Stimulated activated CD4-positive, alpha-beta T cell treated with anti-CD3 and anti-CD28 coated beads, Interleukin-12 subunit alpha, Interleukin-12 subunit beta, amount 100 ng/mL, for 4 hours (primary cell): ENCODE results near the gene CCR9.

ENCODE experiments used
- DNase-seq: peaks from one replicate; pipeline ENCODE4 v3.0.0-alpha.2; 2020

CCR9 gene

GRCh38 chr3:45873638-45874037 is 12.7 kb upstream of the CCR9 start:
- DNase-seq = no peak

- no peak for DNase-seq
Measured at GRCh38 chr3:45874677-45875346, 11.5 kb upstream of the CCR9 start.

- no peak for DNase-seq
Measured at GRCh38 chr3:45878124-45878523, 8.2 kb upstream of the CCR9 start.

GRCh38 chr3:45880725-45881077 is 5.6 kb upstream of the CCR9 start:
- DNase-seq = no peak

GRCh38 chr3:45881078-45882022 is 5.0 kb upstream of the CCR9 start:
- no peak for DNase-seq

- no peak for DNase-seq
Measured at GRCh38 chr3:45884368-45885201, 1.8 kb upstream of the CCR9 start.

GRCh38 chr3:45887285-45887684 is 942 bp downstream of the CCR9 start:
- DNase-seq = no peak

- DNase-seq = no peak
Measured at GRCh38 chr3:45887759-45888511, 1.6 kb downstream of the CCR9 start.

- DNase-seq = no peak
Measured at GRCh38 chr3:45889337-45889736, 3.0 kb downstream of the CCR9 start.

- no peak for DNase-seq
Measured at GRCh38 chr3:45890405-45890804, 4.1 kb downstream of the CCR9 start.

GRCh38 chr3:45892161-45892560 is 5.8 kb downstream of the CCR9 start:
- no peak for DNase-seq

GRCh38 chr3:45894015-45894414 is 7.7 kb downstream of the CCR9 start:
- no peak for DNase-seq

GRCh38 chr3:45895686-45896468 is 9.5 kb downstream of the CCR9 start:
- DNase-seq = no peak

GRCh38 chr3:45896956-45897355 is 10.6 kb downstream of the CCR9 start:
- DNase-seq = no peak

- DNase-seq = no peak
Measured at GRCh38 chr3:45904931-45905330, 18.6 kb downstream of the CCR9 start.

- DNase-seq = no peak
Measured at GRCh38 chr3:45905755-45906154, 19.4 kb downstream of the CCR9 start.

GRCh38 chr3:45906681-45907407 is 20.5 kb downstream of the CCR9 start:
- no peak for DNase-seq

GRCh38 chr3:45907769-45908705 is 21.7 kb downstream of the CCR9 start:
- no peak for DNase-seq

- DNase-seq = no peak
Measured at GRCh38 chr3:45908761-45909160, 22.4 kb downstream of the CCR9 start.

GRCh38 chr3:45909542-45909941 is 23.2 kb downstream of the CCR9 start:
- no peak for DNase-seq
